ENCODE measurements around the gene MESD.

MESD gene

DNA sequence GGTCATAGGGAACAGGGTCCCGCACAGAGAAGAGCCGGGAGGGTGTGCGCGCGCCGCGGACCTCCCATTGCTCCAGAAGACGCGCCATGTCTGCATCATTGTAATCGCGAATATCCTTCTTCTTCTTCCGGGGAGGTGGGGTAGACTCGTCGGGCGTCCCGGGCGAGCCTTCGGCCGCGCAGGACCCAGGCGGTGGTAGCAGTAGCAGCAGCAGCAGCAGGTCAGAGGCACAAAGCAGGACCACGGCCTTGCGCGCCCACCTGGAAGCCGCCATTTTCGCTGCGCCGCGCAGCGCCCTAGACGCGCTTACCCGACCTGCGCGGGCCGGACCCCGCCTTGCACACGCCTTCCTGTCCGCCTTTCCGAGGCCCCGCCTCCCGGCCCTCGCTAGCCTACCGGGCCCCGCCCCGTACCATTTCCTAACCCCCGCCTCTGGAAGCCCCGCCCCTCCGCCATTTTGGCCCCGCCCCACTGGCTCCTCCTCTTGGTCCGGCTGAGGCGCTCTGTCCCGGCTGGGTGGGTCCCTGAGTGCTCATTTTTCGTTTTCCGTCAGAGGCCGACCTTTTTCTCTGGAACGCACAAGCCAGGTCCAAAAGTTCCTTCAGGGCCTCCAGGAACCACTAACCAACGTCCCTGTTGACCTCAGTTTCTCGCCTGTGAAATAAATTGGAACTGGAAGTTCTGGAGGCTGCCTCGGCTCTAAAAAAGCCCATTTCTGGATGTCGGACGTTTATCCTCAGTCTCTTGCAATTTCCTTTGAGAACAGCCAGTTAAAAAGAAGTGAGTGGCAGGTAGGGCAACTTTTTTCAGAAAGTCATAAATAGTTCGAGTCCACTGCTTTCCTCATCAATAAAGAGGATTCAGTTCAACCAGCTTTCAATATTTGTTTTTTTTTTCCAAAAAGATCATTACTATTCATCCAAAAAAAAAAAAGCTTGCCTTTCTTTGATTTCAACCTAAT lies at the start of gene MESD:
Gene MESD, minus strand, starts transcription at position 302 of the 961 bp plus-strand sequence. Its CDS starts 28 bp downstream, at position 274.
- in situ Hi-C loops (cut with HindIII; ENCODE audit: low sequenced_read_pairs) = no loop called here

DNA sequence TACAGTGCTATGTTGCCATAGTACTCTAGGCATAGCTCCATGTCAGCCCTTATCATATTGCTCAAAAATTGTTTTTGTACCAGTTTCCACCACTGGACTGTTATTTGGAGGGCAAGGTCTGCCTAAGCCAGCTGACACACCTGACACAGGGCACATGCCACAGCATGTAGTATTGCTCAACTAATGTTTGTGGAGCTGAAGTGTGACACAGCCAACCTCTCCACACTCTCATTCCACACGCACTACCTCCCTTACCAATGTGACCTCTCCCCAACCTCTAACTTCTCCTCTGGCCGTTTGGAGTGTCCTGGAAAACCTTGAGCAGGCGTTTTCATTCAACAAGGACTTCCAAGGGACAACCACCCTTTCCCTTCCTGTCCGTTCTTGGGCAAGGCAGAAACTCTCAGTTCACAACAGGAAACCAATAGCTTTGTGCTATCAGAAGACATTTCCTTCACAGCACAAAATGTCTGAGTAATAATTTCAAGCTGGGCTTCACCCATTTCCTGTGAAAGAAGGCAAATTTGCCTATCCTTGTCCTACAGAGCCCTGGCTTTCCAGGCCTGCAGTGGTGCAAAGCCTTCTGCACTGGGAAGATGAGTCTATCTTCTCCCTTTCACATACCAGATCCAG lies 49.5 kb upstream of the MESD start:
- in situ Hi-C loops (cut with HindIII; ENCODE audit: low sequenced_read_pairs) = no loop called here

DNA sequence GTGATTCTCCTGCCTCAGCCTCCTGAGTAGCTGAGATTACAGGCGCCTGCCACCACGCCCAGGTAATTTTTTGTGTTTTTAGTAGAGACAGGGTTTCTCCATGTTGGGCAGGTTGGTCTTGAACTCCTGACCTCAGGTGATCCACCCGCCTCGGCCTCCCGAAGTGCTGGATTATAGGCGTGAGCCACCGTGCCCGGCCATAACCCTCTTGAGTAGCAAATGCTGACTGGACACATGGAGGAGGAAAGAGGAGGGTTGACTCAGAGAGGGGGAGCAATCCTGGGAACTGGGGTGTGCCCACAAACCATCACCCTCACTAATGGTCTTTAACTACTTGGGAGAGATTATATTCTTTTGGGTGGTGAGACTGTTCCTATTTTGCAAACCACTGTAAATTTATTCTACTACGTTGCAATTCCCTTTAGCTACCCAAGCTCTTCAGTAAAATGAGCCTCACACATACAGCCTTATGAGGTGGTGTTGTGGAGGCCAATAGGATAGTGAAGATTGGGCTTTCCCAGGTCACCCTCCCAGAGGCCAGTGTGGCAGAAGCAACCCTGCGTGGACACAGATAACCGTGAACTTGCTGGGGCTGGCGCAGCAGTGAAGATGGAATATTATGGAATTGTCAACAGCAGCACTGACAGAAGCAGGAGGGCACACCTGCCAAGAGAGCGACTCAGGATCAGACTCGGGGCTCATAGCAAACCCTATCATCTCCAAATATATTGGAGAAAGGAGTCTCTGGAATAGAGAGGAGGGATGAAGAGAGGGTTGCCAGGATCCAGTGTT lies 48.5 kb upstream of the MESD start:
- in situ Hi-C loops (cut with HindIII; ENCODE audit: low sequenced_read_pairs) = no loop called here

DNA sequence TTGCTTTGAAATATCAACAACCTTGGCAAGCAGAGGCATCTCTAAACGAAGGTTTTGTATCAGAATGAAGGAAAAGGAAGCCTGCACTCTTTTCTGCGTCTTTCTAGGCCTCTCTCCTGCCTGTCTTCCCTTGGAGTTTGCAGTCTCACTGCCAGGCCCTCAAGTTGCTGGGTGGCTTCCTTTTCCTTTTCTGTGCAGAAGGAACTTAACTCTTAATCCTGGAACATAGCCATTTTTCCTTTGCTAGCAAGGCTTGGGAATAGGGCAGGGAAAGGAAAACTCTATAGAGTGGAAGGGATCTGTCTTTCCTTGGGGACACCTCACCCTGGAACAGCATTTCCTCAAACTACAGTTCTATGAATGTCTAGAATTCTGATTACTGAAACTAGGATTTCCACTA lies 43.9 kb upstream of the MESD start:
- in situ Hi-C loops (cut with HindIII; ENCODE audit: low sequenced_read_pairs) = no loop called here

DNA sequence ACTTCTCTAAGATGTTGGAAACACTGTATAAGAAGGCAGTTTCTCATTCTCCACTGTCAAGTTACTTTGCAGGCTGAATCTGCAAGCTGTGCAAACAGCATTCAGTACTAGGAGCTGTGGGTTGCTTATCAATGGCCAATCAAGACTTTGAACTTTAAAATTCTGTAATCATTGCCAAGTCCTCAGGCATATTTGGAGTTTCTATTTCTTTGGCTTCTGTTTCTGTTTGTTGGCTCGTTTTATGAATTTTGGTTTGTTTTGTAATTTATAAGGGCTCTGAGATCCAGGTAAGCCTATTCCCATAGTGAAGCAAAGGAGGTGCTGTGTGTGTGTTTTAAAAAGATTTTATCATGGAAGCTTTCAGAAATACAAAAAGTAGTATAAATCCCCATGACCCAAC lies 43.2 kb upstream of the MESD start:
- in situ Hi-C loops (cut with HindIII; ENCODE audit: low sequenced_read_pairs) = no loop called here

DNA sequence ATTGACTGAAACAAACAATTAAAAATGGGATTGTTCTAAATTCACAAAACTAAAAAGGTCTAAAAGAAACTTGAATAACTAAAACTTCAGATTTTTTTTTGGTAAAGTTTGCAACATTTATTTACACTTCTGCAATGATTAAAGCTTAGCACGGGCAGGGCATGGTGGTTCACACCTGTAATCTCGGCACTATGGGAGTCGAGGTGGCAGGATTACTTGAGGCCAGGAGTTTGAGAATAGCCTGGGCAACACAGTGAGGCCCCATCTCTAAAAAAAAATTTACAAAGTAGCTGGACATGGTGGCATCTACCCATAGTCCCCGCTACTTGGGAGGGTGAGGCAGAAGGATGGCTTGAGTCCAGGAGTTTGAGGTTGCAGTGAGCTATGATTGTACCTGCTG lies 42.7 kb upstream of the MESD start:
- in situ Hi-C loops (cut with HindIII; ENCODE audit: low sequenced_read_pairs) = no loop called here

DNA sequence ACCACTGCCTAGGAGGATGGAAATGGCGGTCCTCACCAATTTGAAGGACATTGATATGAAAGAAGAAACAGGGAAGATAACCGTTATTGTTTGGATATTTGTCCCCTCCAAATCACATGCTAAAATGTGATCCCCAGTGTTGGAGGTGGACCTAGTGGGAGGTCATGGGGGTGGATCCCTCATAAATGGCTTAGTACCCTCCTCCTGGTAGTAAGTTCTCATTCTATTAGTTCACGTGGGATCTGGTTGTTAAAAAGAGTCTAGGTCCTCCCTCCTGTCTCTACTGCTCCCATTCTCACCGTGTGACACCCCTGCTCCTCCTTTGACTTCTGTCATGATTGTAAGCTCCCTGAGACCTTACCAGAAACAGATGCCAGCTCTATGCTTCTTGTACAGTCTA lies 41.6 kb upstream of the MESD start:
- in situ Hi-C loops (cut with HindIII; ENCODE audit: low sequenced_read_pairs) = no loop called here

DNA sequence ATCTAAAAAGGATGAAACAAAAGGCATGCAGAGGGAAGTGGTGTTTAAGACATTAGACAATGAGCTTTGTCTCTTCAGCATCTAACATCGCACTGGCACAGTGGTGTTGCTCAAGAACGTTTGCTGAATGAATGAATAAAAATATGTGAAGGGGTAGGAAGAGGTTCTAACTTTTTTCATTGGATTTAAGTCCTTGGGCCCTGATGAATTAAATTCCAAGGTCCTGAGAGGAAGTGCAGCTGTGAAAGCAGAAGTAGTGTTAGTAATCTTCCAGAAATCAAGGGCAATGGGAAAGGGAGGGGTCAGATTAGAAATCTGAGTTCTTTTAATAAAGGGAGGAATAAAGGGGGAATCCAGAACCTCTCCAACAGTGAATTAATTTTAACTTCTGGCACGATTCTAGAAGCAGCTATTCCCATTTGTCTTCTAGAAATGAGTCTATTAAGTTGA lies 40.7 kb upstream of the MESD start:
- in situ Hi-C loops (cut with HindIII; ENCODE audit: low sequenced_read_pairs) = no loop called here

DNA sequence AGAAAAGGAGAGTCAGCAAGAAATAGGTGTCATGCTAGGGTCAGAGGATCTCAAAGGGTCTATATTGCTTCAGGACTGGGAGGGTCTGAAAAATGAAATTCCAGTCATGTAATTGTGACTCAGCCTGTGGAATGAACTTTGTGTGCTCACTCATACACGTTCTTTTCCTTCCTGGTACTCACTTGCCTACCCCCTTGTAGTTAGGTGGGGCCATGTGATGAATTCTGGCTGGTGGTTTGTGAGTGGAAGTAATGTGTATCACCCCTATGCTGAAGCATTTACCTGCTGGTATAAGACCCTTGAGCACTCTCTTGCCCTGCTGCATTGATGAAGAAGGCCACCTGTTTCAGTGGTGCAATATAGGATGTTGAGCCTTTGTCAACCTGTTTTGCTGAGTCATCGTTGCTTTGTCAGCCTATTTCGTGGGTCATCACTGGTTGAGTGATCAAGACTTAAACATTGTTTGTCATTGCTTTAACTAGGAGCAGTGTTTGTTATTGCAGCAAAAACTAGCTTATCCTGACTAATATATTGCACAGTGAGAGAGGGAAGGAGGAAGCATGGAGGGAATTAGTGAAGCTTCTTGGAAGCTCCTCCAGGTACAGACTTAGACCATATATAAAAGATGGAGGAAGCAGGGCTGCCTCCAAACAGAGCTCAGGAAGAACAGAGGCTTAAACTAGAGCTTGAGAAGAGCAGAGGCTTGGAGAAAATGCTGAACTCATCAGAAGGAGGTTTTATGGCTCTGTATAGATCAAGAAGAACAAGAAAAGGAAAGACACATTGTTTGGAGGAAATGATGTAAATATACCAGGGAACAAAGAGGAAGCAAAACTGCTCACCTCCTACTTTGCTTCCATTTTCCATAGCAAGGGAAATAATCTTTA lies 40.0 kb upstream of the MESD start:
- in situ Hi-C loops (cut with HindIII; ENCODE audit: low sequenced_read_pairs) = no loop called here

DNA sequence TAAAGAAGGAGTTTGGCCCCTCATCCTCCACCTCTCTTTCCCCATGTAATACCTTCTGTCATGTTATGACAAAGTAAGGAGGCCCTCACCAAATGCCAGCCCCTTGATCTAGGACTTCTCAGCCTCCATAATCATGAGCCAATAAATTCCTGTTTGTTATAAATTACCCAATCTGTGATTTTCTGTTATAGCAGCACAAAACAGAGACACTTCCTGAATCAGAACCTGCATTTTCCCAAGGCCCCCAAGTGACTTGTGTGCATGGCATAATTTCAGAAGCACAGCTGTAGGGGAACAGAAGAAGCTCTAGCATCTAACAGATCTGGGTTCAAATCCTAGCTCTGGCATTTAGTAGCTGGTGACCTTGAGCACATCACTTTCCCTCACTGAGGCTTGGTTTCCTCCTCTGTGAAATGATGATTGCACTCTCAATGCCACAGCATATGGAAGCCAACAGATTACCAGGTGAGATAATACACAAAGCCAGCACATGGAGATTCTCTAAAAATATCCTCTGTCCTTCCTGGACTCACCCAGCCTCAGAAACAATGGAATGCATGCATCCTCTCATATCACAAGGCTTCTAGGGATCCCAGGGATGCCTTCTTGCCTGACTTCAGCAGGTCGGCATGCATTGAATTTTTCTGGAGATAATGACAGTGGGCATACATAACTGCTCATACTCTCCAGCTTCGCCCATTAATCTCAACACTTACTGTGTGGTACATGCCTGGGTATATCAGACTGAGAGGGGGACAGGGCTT lies 37.4 kb upstream of the MESD start:
- in situ Hi-C loops (cut with HindIII; ENCODE audit: low sequenced_read_pairs) = no loop called here

DNA sequence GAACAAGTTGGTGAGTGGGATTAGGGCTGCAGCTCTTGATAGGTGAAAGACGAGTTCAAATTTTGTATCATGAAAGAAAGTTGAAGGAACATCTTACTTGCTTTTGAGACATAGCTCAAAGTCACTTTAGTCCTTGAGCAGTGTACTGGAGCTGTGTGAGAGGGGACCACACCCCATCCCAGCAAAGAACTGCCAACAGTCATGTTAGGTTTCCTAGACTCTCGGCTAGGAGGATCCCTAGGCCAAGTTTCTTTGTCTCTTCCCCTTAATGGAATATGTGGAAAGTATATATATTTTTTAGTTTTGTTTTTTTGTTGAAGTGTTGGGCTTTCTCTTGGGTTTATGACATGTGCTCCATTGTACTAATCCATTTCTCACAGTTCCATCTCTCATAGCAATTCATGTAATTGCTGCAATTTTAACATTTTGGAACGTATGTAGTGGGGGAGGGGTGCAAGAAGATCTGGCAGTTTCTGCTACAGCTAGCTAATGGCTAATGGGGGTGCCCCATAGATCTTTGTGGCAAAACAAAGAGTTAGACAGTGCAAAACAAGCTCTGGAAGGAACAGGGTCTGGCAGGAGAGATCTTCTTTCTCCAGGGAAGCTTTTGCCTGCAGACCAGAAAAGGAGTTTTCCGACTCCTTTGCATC lies 36.2 kb upstream of the MESD start:
- in situ Hi-C loops (cut with HindIII; ENCODE audit: low sequenced_read_pairs) = no loop called here

DNA sequence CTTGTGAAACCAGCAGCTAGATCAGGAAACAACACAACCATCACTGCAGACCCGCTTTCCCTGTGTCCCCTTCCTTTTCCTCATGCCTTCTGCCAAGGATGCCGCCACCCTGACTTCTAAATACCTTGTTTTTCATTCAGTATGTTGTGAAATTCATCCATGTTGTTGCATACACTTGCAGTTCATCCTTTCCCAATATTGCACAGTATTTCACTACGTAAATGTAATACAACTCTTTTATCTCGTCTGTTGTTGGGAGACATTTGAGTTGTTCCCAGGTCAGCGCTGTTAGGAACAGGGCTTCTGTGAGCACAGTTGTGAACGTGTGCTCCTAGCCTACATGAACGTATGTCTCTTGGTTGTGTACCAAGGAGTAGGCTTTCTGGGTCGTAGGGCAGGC lies 35.3 kb upstream of the MESD start:
- in situ Hi-C loops (cut with HindIII; ENCODE audit: low sequenced_read_pairs) = no loop called here

DNA sequence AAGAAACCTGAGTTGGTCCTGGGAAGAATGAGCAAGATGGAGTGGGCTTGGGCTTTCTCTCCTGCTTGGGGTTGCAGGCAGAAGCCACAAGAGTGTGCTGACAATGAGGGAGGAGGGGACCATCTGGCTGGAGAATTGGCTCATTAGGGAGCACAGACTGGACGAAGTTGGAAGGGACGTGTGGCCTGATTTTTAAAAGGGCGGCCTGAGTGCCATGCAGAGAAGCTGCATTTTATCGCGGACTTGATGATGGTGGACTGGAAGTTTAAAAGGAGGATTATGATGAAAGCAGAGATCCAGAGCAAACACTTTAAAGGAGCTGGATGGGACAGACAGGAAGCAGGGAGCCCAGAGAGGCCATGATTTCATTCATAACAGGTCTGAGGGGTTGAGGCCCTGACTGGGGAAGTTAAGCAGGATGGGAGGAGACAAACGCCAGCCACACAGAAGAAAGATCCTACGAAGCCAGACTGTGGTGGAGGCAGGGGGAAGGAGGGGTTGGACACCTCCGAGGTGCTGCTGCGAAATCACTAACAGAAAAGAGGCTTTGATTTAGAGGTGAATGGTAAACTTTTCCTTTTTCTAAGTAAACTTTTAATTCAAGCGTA lies 34.8 kb upstream of the MESD start:
- in situ Hi-C loops (cut with HindIII; ENCODE audit: low sequenced_read_pairs) = no loop called here

DNA sequence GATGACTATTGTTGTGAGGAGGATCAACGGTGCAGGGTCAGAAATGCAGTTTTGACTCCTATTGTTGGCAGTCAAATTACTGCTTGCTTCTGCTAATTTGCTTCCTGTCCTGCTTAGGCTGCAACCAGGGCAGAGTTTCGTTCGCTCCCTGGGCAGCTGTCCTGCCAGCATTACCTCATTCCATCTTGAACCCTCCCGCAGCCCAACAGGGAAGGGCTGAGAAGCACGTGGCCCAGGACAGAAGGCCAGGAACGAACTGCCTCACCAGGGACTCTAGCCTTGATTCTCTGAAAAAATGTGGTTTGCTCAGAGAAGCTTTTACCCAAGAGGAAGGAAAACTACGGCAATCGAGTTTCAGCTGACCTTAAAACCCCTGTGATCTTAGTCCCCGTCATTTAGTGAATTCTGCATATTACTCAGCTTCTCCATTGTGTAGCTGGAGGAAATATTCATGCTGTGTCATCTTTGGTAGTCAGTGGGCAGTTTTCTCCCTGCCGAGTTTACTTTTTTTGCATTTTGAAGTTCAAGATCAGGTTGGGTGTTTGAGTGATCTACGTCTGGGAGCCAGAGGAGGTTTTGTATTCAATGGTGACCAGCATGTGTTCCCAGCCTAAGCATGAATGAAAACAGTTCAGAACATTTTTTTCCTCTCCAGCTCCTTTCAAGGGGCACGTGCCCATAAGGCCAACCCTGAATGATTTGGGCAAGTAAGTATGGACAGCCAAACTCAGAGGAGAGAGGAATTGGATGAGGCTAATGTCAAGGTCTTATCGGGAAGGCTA lies 34.1 kb upstream of the MESD start:
- in situ Hi-C loops (cut with HindIII; ENCODE audit: low sequenced_read_pairs) = no loop called here

DNA sequence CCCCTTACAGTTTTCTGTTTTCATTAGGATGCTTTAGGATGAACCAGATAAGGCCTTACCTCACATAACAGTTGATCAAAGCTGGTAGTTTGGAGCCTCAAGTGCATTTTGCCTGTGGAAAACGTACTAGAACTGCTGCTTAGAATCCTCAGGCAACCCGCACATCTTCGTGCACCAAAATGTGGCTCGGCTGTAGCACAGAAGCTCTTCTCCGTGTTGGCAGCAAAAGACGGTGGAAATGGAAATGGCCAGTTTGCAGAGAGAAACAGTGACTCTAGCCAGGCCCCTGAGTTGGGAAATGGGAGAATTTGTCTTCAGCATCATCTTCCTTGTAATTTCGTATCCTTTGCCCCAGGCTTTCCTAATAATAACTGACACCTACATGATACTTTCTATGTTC lies 31.7 kb upstream of the MESD start:
- in situ Hi-C loops (cut with HindIII; ENCODE audit: low sequenced_read_pairs) = no loop called here

DNA sequence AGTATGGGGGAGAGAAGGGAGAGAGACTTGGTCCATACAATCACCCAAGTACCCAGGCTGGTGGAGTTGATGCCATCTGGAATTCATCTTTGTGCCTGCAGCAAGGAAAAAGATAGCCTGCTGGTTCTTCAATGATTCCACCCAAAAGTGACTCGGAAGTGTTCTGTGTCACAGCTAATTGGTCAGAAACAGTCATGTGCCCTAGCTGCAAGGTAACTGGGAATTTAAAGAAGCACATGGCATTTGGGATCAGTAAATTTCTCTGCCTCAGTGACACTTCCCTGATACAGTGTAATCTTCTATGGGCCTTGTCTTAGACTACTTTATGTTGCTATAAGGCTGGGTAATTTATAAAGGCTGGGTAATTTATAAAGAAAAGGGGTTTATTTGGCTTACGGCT lies 28.6 kb upstream of the MESD start:
- in situ Hi-C loops (cut with HindIII; ENCODE audit: low sequenced_read_pairs) = no loop called here

DNA sequence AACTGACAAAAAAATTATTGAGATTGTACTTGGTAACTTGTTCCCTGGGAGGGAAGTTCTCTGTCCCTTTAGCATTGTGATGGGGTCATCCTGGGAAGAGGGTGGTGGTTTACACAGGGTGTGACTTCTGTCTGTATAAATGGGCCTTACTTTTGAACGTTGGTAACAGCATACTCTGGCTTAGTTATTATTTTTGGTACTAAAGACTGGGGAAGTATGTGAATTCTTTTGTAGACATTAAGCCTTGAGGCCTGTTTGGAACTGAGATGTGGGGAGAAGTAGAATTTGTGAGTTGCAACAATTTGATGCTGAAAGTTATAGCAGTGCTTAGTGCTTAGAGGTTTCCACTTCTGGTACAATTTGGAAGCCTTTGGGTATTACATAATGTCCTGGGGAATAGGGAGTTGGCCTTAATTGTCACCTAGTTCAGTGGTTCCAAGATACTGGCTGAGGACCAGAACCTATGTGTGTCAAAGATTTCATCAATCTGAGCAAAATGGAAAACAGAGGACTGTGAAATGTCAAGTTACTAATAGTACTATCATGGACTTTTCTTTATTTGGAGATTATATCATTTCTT lies 27.0 kb upstream of the MESD start:
- in situ Hi-C loops (cut with HindIII; ENCODE audit: low sequenced_read_pairs) = no loop called here
